Measurements from ENCODE around the gene IDH3G.

Gene IDH3G

GRCh38 chrX:153773741-153774575, 20.2 kb downstream of the IDH3G start:
- DNase-seq (ENCODE audit: low read depth, low spot score): no peak

- DNase-seq (ENCODE audit: low read depth, low spot score): no peak
Observed at GRCh38 chrX:153773218-153773611, 21.0 kb downstream of the IDH3G start.

DNA sequence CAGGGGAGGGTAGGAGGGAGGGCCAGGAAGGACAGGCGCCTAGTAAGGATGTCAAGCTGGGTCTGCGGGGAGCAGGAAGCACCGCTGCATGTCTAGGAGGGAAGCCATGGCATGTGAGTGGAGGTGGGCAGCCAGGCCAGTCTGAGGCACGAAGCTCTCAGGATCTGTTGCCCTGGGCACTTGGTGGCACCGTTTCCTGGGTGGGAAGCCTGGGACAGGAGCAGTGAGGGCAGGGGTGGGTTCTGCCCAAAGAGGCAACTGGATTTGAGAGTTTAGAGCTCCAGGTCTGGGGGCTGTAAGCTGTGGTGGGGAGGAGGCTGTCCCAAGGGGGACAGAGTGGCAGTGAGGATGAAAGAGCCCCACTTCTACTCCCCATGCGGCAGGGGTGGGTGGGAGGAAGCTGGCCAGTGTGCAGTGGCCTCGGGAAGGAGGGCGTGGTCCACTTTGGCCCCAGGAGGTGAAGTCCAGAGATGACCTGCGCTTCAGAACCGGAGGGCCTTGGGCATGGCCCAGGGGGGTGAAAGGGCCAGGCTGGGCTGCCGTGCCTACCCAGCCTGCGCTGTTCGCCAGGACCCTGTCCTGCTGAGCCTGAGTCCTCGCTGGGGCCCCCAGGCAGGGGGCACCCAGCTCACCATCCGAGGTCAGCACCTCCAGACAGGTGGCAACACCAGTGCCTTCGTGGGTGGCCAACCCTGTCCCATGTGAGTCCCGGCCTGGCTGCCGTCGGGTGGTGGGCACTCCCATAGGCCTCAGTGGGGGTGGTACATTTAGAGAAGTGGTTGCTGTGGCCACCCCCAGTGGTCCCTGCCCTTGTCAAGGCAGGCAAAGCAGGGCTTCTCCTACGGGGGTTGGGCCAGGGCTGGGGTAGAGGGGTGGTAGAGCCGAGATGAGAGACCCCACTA, 21.6 kb downstream of the IDH3G start:
- DNase-seq (ENCODE audit: low read depth, low spot score): no peak

GRCh38 chrX:153771415-153772315, 22.5 kb downstream of the IDH3G start:
- no peak for DNase-seq (ENCODE audit: low read depth, low spot score)

- DNase-seq (ENCODE audit: low read depth, low spot score): no peak
Observed at GRCh38 chrX:153770601-153771414, 23.4 kb downstream of the IDH3G start.

DNA sequence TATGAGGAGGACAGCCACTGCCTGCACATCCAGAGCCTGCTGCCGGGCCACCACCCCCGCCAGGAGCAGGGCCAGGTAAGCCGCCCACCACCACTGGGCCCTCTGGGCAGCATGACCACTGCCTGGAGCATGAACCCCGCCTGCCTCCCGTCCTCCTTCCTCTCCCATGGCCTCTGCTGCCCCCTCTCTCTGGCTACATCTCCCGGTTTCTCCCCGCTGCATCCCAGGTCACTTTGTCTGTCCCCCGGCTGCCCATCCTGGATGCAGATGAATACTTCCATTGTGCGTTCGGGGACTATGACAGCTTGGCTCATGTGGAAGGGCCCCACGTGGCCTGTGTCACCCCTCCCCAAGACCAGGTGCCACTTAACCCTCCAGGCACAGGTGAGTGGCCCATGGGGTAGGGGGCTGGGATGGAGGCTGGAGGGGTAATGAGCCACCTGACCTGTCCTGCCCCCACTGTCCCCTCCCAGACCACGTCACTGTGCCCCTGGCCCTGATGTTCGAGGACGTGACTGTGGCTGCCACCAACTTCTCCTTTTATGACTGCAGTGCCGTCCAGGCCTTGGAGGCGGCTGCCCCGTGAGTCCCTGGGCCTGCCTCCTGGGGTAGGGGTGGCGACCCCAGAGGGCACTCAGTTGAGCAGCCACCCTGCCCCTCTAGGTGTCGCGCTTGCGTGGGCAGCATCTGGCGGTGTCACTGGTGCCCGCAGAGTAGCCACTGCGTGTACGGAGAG, 24.1 kb downstream of the IDH3G start:
- DNase-seq (ENCODE audit: low read depth, low spot score): no peak

GRCh38 chrX:153769158-153769864, 24.9 kb downstream of the IDH3G start:
- no peak for DNase-seq (ENCODE audit: low read depth, low spot score)

- no peak for DNase-seq (ENCODE audit: low read depth, low spot score)
Observed at GRCh38 chrX:153768311-153769157, 25.6 kb downstream of the IDH3G start.

DNA sequence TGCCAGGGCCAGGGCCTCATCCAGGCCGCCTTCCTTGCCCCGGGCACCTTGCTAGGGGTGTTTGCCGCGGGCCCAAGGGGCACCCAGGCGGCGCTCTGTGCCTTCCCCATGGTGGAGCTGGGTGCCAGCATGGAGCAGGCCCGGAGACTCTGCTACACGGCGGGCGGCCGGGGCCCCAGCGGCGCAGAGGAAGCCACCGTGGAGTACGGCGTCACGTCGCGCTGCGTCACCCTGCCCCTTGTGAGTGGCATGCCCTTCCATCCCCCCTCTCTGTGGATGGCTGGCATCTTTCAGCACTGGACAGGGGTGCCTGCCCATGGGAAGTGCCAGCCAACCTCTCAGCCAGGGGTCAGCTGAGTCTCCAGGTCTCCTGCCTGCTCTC, 26.5 kb downstream of the IDH3G start:
- DNase-seq (ENCODE audit: low read depth, low spot score): no peak

- DNase-seq (ENCODE audit: low read depth, low spot score): no peak
Observed at GRCh38 chrX:153766871-153767673, 27.1 kb downstream of the IDH3G start.

- DNase-seq (ENCODE audit: low read depth, low spot score): peak; percentile 85
Observed at GRCh38 chrX:153766098-153766817, 27.9 kb downstream of the IDH3G start.

- DNase-seq (ENCODE audit: low read depth, low spot score): peak; percentile 30
Observed at GRCh38 chrX:153765138-153766079, 28.8 kb downstream of the IDH3G start.

- DNase-seq (ENCODE audit: low read depth, low spot score): no peak
Observed at GRCh38 chrX:153764786-153765137, 29.4 kb downstream of the IDH3G start.

GRCh38 chrX:153763989-153764755, 30.0 kb downstream of the IDH3G start, which contains the start of gene PLXNB3:
Gene PLXNB3 (plus strand): TSS chrX:153764249. CDS start chrX:153765536, 1,287 bp downstream.
- peak; percentile 84 for DNase-seq (ENCODE audit: low read depth, low spot score)

GRCh38 chrX:153763298-153763932, 30.8 kb downstream of the IDH3G start:
- DNase-seq (ENCODE audit: low read depth, low spot score): no peak

Measured in astrocyte of the hippocampus (primary cell).